SU-DHL-6 (cell line): ENCODE results near the gene ZSWIM8.

ENCODE experiments used
- H2AFZ ChIP-seq: fragments of 200-600 bp; sonication (generic); 2 replicates; pipeline ENCODE4 v1.6.1; 2014; ENCODE audit warnings: low read depth, mild to moderate bottlenecking, moderate library complexity, mixed read lengths, antibody characterized with exemption, low read length; ENCODE audit not compliant: severe bottlenecking
- H3F3A ChIP-seq: fragments of 200-600 bp; shearing (Covaris generic); 2 replicates; pipeline ENCODE4 v1.6.0; 2016; ENCODE audit warnings: antibody characterized with exemption, mild to moderate bottlenecking; ENCODE audit not compliant: insufficient read depth
- H3K27ac ChIP-seq: fragments of 200-600 bp; sonication (generic); 2 replicates; pipeline ENCODE4 v1.5.1; 2016; ENCODE audit warnings: low read depth, mild to moderate bottlenecking, low read length, moderate library complexity, mixed read lengths
- H3K27me3 ChIP-seq: fragments of 200-600 bp; sonication (generic), shearing (Covaris generic); 2 replicates; pipeline ENCODE4 v1.6.0; 2014; ENCODE audit warnings: mild to moderate bottlenecking, low read length
- H3K36me3 ChIP-seq: fragments of 200-600 bp; sonication (generic); 2 replicates; pipeline ENCODE4 v1.6.1; 2014; ENCODE audit warnings: mild to moderate bottlenecking, low read length, mixed read lengths
- H3K4me2 ChIP-seq: fragments of 300-600, 200-600 bp; shearing (Covaris generic), sonication (generic); 2 replicates; pipeline ENCODE4 v1.6.0; 2014; ENCODE audit warnings: low read length, low read depth, mild to moderate bottlenecking; ENCODE audit not compliant: poor library complexity, severe bottlenecking
- H3K4me3 ChIP-seq: fragments of 200-600 bp; sonication (generic); 2 replicates; pipeline ENCODE4 v1.5.1; 2014; ENCODE audit warnings: antibody characterized with exemption, low read length, mild to moderate bottlenecking, mixed read lengths; ENCODE audit not compliant: insufficient read depth, poor library complexity, severe bottlenecking
- H3K79me2 ChIP-seq: fragments of 200-600 bp; sonication (generic); 2 replicates; pipeline ENCODE4 v1.6.1; 2014; ENCODE audit warnings: mild to moderate bottlenecking, low read length, moderate library complexity; ENCODE audit not compliant: insufficient read depth
- H3K9ac ChIP-seq: fragments of 200-600 bp; sonication (generic); 2 replicates; pipeline ENCODE4 v1.7.0; 2014; ENCODE audit warnings: mild to moderate bottlenecking, low read length
- H3K9me2 ChIP-seq: fragments of 200-600 bp; sonication (generic); replicated peaks from 2 replicates; pipeline ENCODE4 v1.6.1; 2014; ENCODE audit warnings: low read length; ENCODE audit not compliant: insufficient read depth
- H3K9me3 ChIP-seq: fragments of 200-600 bp; sonication (generic); 2 replicates; pipeline ENCODE4 v1.6.1; 2014; ENCODE audit warnings: low read length, mixed read lengths; ENCODE audit not compliant: insufficient read depth
- H4K20me1 ChIP-seq: fragments of 200-600 bp; sonication (generic); 2 replicates; pipeline ENCODE4 v1.6.1; 2014; ENCODE audit warnings: low read depth, mild to moderate bottlenecking, antibody characterized with exemption, low read length, moderate library complexity, mixed read lengths
- EZH2phosphoT487 ChIP-seq: fragments of 200-600 bp; sonication (generic), shearing (Covaris generic); conservative IDR thresholded peaks from 2 replicates; pipeline ENCODE4 v1.6.1; 2018; ENCODE audit warnings: mild to moderate bottlenecking, antibody characterized with exemption, low read length, moderate library complexity, mixed read lengths
- TF ChIP-seq, protein P1 (sequence below): fragments of 200-600 bp; sonication (generic); IDR thresholded peaks from one replicate; pipeline ENCODE4 v1.5.1; 2017; ENCODE audit warnings: antibody characterized with exemption, mild to moderate bottlenecking, low read length, moderate library complexity; ENCODE audit not compliant: insufficient read depth, poor library complexity, severe bottlenecking

ZSWIM8 gene

DNA sequence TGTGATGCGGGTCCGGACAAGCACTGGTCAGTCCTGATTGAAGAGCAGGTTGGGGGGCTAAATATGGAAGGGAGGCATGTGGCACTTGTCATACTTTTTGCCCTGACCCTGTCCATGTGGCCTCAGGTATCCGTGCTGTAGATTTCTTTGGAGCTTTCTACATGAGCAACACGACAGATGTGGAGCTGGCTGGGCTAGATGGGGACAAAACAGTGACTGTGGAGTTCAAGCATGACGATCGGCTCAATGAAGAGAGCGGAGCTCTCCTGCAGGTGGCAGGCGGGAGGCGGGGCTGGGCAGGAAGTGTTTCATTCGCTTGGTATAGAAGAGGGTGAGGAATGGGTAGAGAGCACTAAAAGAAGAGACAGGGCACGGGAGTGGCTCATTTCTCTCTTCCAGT, 16.5 kb upstream of the ZSWIM8 start:
- Histone ChIP-seq H3K27ac (no peak overlapping the region), H3K9ac (no peak overlapping the region), H3K9me2 (no peaks in the 10 kb centered on the region), H3K4me3 (no peak overlapping the region), H3K79me2 (peaks cover 9% of the 10 kb centered on the region), H3K36me3 (no peaks in the 10 kb centered on the region), H3K4me2 (no peak overlapping the region), H4K20me1 (no peaks in the 10 kb centered on the region), H3F3A (peaks cover 20% of the 10 kb centered on the region), H3K9me3 (no peaks in the 10 kb centered on the region), H2AFZ (no peak overlapping the region), H3K27me3 (no peaks in the 10 kb centered on the region)
- TF ChIP-seq EZH2phosphoT487 = no peak
- TF ChIP-seq, protein P1, sequence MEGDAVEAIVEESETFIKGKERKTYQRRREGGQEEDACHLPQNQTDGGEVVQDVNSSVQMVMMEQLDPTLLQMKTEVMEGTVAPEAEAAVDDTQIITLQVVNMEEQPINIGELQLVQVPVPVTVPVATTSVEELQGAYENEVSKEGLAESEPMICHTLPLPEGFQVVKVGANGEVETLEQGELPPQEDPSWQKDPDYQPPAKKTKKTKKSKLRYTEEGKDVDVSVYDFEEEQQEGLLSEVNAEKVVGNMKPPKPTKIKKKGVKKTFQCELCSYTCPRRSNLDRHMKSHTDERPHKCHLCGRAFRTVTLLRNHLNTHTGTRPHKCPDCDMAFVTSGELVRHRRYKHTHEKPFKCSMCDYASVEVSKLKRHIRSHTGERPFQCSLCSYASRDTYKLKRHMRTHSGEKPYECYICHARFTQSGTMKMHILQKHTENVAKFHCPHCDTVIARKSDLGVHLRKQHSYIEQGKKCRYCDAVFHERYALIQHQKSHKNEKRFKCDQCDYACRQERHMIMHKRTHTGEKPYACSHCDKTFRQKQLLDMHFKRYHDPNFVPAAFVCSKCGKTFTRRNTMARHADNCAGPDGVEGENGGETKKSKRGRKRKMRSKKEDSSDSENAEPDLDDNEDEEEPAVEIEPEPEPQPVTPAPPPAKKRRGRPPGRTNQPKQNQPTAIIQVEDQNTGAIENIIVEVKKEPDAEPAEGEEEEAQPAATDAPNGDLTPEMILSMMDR = peak; percentile 47

DNA sequence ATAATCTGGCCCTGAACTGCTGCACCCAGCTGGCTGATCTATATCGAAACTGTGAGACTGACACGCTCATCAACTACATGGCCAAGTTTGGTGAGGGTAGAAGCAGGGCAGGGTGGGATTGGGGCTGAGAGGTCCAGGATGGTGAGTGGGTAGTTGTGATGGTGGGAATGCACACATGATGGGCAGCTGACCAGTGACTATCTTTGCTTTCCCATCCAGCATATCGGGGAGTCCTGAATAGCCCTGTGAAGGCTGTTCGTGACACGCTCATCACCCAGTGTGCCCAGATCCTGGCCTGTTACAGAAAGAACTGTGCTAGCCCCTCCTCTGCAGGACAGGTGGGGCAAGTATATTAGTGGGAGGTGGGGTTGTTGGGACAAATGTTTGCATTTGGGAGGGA, 16.0 kb upstream of the ZSWIM8 start:
- H3K4me2 ChIP-seq = no peak overlapping the region
- no peaks in the 10 kb centered on the region for H3K27me3 ChIP-seq
- peaks cover 26% of the 10 kb centered on the region for H3F3A ChIP-seq
- H3K4me3 ChIP-seq = no peak overlapping the region
- 0 out of 2 replicates have a peak, but pooled peaks cover under 1% of the 10 kb centered on the region for H4K20me1 ChIP-seq
- TF ChIP-seq, protein P1 = no peak
- TF ChIP-seq EZH2phosphoT487 = no peak
- H3K27ac ChIP-seq = no peak overlapping the region
- no peak overlapping the region for H2AFZ ChIP-seq
- H3K36me3 ChIP-seq = no peaks in the 10 kb centered on the region
- H3K9me2 ChIP-seq = no peaks in the 10 kb centered on the region
- peaks cover 14% of the 10 kb centered on the region for H3K79me2 ChIP-seq
- no peaks in the 10 kb centered on the region for H3K9me3 ChIP-seq
- H3K9ac ChIP-seq = no peak overlapping the region

DNA sequence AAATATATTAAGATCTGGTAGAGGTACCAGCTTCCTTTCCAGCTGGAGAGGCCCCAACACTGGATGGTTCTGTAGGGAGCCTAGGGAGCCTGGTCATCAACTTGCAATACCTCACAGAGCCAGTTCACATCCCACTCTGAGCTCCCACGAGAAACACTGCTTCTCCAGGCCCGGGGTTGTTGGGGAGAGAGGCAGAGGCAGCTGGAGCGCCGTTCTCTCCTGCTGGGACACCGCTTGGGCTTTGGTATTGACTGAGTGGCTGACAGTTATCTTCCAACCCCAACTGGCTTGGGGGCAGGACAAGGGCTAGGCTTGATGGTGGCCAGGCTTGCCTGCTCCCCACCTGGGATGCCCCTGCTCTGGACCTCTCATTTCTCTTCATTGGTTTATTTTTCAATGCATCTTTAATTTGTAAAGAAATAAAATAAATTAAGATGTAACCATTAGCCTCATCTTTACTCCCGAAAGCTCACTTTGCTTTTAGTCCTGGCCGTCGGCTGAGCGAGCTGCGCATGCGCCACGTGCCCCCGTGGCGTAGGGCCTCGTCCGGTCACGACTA, 13.6 kb upstream of the ZSWIM8 start:
- Histone ChIP-seq H3K27ac (peak overlapping the region; percentile 83), H4K20me1 (0 out of 2 replicates have a peak, but pooled peaks cover 9% of the 10 kb centered on the region), H3K79me2 (peaks cover 34% of the 10 kb centered on the region), H3K27me3 (no peaks in the 10 kb centered on the region), H3K4me3 (peak overlapping the region; percentile 67), H3F3A (peaks cover 29% of the 10 kb centered on the region), H3K9ac (peak overlapping the region; percentile 81), H2AFZ (peak overlapping the region; percentile 80), H3K9me2 (no peaks in the 10 kb centered on the region), H3K9me3 (no peaks in the 10 kb centered on the region), H3K36me3 (peaks cover 11% of the 10 kb centered on the region), H3K4me2 (peak overlapping the region; percentile 84)
- no peak for TF ChIP-seq EZH2phosphoT487
- TF ChIP-seq, protein P1 = no peak
